Nephron progenitor cell (in vitro differentiated cells): Measurements from ENCODE around the gene GSAP.

Experiments used
- DNase-seq: peaks from one replicate; pipeline ENCODE4 v3.0.0; 2021
- H3K27ac Mint-ChIP-seq: 2 replicates; pipeline ENCODE4 v1.8.0; 2021; ENCODE audit warnings: mild to moderate bottlenecking, moderate library complexity, mixed read lengths
- H3K27me3 Mint-ChIP-seq: 2 replicates; pipeline ENCODE4 v1.8.0; 2021; ENCODE audit warnings: mild to moderate bottlenecking, low read depth, mixed read lengths; ENCODE audit not compliant: poor library complexity
- H3K36me3 Mint-ChIP-seq: 2 replicates; pipeline ENCODE4 v1.8.0; 2021; ENCODE audit warnings: low read depth, mixed read lengths
- H3K4me1 Mint-ChIP-seq: 2 replicates; pipeline ENCODE4 v1.8.0; 2021; ENCODE audit warnings: mixed read lengths
- H3K4me3 Mint-ChIP-seq: 2 replicates; pipeline ENCODE4 v1.8.0; 2021; ENCODE audit warnings: mild to moderate bottlenecking, moderate library complexity, mixed read lengths
- H3K9me3 Mint-ChIP-seq: 2 replicates; pipeline ENCODE4 v1.8.0; 2021; ENCODE audit warnings: mild to moderate bottlenecking, moderate library complexity, mixed read lengths
- TF ChIP-seq, protein P1 (sequence below): fragments of 200-600 bp; sonication (generic); IDR thresholded peaks from 2 replicates; pipeline ENCODE4 v1.5.0; 2021; ENCODE audit warnings: antibody characterized with exemption

GSAP gene

DNA sequence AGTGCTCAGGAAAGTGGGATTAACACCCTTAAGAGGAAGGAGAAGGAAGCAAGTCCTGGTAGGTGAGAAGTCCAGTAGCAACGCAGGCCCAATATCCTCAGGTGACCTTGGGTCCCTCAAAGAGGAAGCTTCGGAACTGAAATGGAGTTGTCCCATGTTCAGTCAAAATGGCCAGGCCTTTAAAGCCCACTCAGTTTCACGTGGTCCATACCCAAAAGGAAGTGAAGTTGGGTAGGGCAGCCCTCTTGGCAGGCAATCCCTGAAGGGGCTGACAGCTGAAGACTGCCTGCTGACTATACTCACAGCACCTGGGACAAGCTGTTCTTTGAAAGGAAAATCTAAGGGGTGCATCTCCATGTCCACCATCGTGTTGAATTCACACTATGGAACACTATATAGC lies 3.0 kb downstream of the GSAP start:
- no peak overlapping the region for H3K27ac Mint-ChIP-seq
- H3K9me3 Mint-ChIP-seq: peaks cover 12% of the 10 kb centered on the region
- no peaks in the 10 kb centered on the region for H3K36me3 Mint-ChIP-seq
- TF ChIP-seq, protein P1, sequence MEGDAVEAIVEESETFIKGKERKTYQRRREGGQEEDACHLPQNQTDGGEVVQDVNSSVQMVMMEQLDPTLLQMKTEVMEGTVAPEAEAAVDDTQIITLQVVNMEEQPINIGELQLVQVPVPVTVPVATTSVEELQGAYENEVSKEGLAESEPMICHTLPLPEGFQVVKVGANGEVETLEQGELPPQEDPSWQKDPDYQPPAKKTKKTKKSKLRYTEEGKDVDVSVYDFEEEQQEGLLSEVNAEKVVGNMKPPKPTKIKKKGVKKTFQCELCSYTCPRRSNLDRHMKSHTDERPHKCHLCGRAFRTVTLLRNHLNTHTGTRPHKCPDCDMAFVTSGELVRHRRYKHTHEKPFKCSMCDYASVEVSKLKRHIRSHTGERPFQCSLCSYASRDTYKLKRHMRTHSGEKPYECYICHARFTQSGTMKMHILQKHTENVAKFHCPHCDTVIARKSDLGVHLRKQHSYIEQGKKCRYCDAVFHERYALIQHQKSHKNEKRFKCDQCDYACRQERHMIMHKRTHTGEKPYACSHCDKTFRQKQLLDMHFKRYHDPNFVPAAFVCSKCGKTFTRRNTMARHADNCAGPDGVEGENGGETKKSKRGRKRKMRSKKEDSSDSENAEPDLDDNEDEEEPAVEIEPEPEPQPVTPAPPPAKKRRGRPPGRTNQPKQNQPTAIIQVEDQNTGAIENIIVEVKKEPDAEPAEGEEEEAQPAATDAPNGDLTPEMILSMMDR: no peak
- H3K27me3 Mint-ChIP-seq: peaks cover 67% of the 10 kb centered on the region
- no peak overlapping the region for H3K4me3 Mint-ChIP-seq
- DNase-seq: no peak
- H3K4me1 Mint-ChIP-seq: peaks cover 4% of the 10 kb centered on the region

DNA sequence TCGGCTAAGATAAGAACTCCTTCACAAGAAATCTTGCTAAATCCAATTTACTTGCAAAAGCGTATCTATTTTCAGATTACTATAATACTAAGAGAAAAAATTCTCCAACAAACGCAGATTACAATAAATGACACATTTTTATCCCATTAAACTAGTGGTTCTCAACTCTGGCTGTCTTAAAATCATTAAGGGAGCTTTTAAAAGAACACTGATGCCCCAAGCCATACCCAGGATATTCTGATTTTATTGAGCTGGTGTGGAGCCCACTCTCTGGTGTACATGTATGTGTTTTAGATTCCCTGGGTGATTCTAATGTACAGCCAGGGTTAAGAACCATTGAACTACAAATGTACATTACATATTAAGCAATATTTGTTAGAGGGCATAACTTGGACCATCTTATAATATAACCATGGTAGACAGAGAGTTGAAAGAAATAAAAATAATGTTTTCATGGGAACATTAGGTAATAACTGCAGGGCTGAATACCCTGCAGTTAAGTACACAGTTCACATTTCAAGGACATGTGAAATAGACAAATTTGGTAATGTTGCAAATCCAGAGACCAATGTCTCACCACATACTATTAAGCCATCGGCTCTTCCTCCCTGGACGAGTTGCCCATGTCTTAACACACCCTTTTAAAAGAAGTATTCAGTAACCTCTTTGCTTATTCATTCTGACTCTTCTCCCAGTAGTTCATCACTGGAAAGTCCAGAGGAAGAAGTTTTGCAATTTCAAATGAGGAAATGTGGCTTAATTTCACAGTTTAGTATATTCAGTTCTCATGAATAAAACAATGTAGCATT lies 6.2 kb downstream of the GSAP start:
- no peaks in the 10 kb centered on the region for H3K36me3 Mint-ChIP-seq
- peaks cover 2% of the 10 kb centered on the region for H3K4me1 Mint-ChIP-seq
- peaks cover 44% of the 10 kb centered on the region for H3K27me3 Mint-ChIP-seq
- H3K4me3 Mint-ChIP-seq: no peak overlapping the region
- no peak overlapping the region for H3K27ac Mint-ChIP-seq
- peaks cover 2% of the 10 kb centered on the region for H3K9me3 Mint-ChIP-seq
- no peak for DNase-seq
- TF ChIP-seq, protein P1: no peak

DNA sequence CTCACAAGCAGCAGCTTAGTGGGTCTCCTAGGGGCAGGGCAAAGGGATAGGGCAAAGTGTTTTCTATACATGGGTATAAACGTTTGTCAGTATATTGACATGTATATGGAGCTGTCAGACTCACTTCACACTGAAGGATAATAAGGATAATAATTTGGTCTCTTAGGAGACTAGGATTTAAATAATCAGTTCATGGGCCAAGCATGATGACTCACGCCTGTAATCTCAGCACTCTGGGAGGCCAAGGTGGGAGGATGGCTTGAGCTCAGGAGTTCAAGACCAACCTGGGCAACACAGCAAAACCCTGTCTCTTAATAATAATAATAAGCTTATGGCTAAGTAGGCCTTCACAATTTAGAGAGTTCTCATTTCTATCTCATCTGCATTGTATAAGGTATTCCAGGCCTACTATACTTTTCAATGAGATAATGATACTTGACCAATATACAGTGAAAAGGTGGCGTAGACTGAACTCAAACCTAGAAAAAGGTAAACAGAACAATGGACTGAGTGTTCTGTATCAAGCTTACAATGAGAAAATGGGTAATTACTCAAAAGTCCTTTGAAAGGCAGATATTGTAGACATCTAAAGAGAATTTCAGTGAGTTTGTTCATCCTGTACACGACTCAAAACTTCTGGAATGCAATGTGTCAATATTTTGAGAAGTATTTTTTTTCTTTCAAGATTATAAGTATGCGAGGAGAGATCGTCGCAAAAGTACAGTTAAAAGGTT lies 7.0 kb downstream of the GSAP start:
- H3K4me1 Mint-ChIP-seq: no peaks in the 10 kb centered on the region
- H3K27me3 Mint-ChIP-seq: peaks cover 36% of the 10 kb centered on the region
- DNase-seq: no peak
- TF ChIP-seq, protein P1: no peak
- H3K27ac Mint-ChIP-seq: no peak overlapping the region
- no peaks in the 10 kb centered on the region for H3K9me3 Mint-ChIP-seq
- H3K4me3 Mint-ChIP-seq: no peak overlapping the region
- H3K36me3 Mint-ChIP-seq: no peaks in the 10 kb centered on the region

DNA sequence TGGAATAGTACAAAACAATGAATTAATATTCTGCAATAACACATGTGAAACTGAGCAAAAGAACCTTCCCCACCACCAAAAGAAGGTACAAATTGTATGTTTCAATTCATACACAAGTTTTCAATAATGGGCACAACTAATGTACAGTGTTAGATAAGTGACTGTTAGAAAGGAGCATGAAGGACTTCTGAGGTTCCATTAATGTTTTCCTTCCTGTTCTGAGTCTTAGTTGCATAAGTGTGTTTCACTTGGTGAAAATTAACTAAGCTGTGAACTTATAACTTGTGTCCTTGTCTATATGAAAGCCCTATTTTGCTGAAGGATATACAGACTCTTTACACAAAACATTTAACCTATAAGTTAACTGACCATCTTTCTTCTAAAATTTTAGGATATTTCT lies 8.2 kb downstream of the GSAP start:
- no peak overlapping the region for H3K4me3 Mint-ChIP-seq
- TF ChIP-seq, protein P1: no peak
- H3K9me3 Mint-ChIP-seq: no peaks in the 10 kb centered on the region

DNA sequence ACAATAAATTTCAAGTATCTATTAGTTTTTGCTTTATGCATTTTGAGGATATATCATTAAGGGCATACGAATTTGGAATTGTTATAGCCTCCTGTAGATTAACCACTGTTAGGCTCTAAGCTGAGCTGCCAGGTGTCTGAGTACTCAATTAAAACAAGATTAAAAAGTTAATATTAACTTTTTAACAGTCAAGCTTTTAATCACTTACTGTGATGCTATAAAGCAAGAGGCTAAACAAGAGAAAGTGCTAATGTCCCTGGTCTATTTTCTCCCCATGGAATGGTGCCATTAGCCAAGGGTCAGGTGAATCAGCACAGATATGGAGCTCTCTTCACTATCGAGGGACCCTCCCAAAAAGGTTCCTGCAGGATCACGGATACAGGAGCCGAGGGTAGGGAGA lies 9.7 kb downstream of the GSAP start:
- TF ChIP-seq, protein P1: no peak
- H3K27me3 Mint-ChIP-seq: peaks cover 11% of the 10 kb centered on the region
- DNase-seq: no peak

More for the DNA sequence above, 8.2 kb downstream of the GSAP start:
- Mint-ChIP-seq H3K4me1 (no peaks in the 10 kb centered on the region), H3K36me3 (no peaks in the 10 kb centered on the region), H3K27me3 (peaks cover 24% of the 10 kb centered on the region), H3K27ac (no peak overlapping the region)
- no peak for DNase-seq

More for the DNA sequence above, 9.7 kb downstream of the GSAP start:
- H3K9me3 Mint-ChIP-seq: no peaks in the 10 kb centered on the region
- no peak overlapping the region for H3K27ac Mint-ChIP-seq
- H3K4me1 Mint-ChIP-seq: no peaks in the 10 kb centered on the region
- H3K4me3 Mint-ChIP-seq: no peak overlapping the region
- H3K36me3 Mint-ChIP-seq: no peaks in the 10 kb centered on the region
